HG03108 (cell line): ENCODE measurements around the gene BSND.

ENCODE experiments used
- ATAC-seq: cut with Tn5 transposase; IDR thresholded peaks from one replicate; pipeline ENCODE4 v1.9.1; 2021; ENCODE audit warnings: moderate library complexity; ENCODE audit not compliant: unreplicated experiment

Gene BSND

DNA sequence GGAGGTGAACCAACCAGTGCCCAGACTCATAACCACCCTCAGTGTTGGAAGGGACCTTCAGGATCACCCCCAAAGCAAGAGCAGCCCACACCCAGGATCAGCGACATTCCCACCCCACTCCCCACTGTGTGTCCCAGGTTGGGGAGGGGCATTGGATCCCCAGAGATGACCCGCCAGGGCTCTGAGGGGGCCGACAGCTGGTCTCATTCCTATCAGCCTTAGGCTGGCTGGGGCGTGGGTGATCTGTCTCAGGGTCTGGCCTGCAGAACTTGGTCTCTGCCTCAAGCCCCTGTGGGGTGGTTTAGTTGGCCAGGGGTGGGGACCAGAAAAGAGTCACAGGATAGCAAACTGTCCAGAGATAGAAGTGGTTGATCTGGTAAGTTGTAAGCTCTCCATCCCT is 7.8 kb upstream of the BSND start:
- ATAC-seq, result no peak

DNA sequence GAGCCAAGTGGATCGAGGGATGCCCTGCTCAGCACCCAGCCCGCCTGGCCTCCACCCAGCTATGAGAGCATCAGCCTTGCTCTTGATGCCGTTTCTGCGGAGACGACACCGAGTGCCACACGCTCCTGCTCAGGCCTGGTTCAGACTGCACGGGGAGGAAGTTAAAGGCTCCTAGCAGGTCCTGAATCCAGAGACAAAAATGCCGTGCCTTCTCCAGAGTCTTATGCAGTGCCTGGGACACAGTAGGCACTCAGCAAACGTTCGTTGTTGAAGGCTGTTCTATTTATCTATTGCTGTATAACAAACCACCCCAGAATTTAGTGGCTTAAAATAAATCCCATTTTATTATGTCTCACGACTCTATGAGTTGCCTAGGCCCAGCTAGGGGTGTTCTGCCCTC is 6.8 kb upstream of the BSND start:
- no peak for ATAC-seq

DNA sequence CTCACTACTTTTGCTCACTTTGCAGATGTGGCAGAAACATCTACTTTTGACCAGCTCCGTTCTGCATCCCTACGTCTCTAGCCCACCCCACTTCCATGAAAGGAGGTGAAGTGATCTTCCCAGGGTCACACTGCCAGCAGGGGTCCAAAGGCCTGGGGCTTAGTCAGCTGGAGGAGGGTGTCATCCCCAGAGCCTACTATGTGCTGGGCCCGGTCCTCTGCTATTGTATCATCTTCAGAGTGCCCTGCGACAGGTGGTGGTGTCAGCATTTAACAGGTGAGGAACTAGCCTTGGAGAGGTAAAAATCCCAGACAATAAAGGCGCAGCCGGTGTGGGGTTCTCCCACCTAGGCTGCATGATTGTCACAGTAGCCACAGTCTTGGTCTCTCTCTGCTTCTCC is 5.6 kb upstream of the BSND start:
- no peak for ATAC-seq

DNA sequence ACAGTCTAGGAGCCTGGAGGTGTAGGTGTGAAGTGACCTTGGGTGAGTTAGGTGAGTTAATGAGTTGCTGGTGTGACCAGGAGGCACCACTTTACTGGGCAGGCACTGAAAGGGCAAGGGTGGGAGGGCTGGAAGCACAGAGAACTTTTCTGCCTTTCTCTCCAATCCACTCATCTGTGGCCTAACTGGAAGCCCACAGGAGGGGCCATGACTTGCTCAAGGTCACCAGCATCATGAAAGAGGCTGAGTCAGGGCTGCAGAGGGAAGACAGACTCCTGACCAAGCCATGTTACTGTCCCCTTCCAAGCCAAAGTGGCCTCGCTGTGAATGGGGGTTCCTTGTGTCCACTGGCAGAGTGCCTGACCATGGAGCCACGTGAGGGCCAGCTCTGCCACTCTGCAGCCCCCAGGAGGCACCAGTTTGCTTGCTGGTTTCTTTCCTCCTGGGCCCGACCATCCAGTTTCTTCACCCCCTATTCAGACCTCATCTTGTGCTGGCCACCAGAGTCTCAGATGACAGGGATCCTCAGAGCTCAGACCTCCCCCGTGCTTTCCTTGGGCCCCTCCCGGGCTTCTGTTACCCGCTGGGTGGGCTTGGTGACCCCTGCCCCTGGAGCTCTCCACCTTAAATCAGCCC is 4.3 kb upstream of the BSND start:
- ATAC-seq, result no peak

DNA sequence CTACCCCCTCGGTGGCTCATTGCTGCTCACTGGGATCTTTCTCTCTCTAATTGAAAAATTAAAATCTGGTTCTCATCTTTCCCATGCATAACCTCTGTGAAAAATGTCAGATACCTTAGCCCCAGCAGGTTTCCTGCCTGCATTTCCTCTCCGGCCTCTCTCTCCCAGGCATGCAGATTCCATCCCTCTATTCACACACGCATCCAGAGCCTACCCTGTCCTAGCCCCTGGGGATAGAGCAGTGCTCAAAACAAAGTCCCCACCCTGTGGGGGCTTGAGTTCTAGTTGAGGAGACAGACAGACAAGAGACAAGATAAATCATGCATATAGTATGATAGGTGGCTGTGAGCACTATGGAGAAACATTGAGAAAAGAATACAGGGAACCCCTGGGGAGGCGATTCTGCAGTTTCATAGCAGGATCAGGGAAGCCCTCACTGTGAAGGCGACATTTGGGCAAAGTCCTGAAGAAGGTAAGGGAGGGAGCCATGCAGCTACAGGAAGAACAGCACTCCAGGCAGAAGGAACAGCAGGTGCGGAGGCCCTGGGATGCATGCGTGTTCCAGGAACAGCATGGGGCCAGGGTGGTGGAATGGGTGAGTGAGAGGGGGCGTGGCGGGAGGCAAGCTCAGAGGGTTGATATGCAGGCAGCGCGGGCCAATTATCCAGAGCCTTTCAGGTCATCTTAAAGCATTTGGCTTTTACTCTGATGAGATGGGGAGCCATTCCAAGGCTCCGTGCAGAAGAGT is 3.5 kb upstream of the BSND start:
- no peak for ATAC-seq

DNA sequence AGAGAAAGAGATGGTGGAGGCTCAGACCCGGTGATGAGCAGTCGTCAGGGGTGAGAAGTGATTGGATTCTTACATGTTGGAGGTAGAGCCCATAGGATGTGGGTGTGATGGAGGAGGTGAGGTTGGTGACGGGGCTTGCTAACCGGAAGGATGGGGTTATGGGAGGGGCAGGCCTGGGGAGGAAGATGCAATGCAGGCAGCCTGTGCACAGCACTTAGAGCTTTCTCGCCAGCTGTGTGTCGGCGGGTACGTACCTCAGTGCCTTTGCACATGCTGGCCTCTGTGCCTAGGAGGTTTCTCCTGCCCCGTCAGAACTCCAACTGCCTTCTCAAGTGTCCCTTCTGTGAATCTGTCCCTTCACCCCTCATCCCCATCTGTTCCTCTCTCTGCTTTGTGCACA is 2.9 kb upstream of the BSND start:
- no peak for ATAC-seq

DNA sequence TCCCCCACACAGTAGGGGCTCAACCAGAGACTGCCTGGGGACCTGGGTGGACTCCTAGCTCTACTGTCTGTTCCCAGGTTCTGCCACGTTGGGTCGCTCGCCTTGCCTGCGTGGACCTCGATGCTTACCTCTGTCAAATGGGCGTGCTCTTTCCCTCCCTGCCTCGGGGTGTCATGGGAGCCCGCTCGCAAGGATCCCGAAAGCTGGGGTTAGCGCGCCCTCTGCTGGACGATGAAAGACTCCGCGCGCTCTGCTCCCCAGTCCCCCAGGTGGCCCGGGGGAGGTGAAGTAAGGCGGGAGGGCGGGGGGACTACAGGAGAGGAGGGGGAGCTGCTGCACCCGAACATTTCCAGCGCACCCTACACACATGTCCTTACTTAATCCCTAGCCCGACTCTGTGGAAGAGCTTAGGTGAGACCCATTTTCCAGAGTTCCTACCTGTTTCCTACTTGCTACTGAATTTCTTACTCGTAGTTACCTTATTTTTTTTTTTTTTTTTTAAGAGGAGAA is 2.3 kb upstream of the BSND start:
- no peak for ATAC-seq

DNA sequence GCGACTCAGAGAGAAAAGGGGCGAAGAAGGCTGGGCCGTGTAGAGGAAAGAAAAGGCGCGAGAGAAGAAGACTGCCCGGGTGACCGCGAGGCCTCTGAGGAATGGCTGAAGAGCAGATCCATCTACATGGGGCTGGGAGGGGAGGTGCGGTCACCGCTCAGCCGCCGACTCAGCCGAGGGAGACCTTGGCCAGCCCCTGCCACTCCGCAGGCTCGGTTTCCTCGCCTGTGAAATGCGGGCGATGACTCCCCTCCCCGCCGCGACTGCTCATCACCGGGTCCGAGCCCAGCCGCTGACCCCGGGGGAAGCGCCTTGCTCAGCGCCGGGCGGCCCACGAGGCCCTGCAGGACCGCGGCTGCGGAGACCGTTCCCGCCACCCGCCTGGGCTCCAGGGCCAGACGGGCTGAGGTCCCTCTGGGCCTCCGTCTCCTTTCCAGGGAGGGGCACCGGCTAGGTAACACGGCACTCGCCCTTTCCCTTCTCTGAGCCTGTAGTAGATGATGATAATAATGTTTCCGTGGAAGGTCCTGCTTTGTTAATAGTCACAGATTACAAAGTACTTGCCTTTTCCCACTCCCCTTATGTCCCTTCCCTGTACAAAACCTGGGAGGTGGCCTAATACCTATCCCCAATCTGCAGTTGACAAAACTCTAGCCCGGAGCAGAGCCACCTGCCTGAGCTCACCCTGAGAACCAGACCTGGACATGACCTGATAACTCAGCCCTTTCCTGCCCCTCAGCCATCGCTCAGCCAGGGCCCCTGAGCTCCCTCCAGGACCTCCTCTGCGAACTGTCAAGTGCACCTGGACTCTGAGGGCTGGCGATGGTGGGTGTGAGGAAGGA is 1.6 kb upstream of the BSND start:
- ATAC-seq, result no peak

DNA sequence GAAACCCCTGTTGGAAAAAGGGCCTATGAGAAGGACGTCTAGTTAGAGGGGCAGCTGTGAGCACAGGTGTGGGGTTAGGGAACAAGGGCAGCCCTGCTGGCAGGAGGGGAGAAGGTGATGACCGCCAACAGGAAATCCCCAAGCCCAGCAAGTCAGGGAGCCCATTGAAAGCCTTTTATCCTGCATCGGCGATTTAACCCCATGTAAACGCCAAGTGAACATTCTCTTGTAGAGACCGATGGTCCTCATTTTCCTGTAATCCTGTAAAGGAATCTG is 1.1 kb upstream of the BSND start:
- ATAC-seq, result no peak

DNA sequence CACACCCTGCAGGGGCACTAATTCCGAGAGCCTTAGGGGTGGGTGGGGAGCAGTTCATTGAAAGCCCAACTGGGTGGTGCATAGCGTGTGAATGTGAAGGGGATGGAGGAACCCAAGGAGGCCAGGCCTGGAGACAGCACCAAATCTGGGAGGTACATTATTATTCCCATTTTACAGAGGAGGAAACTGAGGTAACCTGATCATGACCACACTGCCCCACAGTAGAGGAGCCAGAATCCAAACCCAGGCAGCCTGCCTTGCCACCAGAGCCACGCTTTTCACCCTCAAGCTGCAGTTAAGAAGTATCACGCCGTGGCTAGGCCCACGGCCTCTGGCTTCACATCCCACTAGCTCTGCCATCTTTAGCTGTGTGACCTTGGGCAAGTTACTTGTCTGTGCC is 633 bp upstream of the BSND start:
- no peak for ATAC-seq

DNA sequence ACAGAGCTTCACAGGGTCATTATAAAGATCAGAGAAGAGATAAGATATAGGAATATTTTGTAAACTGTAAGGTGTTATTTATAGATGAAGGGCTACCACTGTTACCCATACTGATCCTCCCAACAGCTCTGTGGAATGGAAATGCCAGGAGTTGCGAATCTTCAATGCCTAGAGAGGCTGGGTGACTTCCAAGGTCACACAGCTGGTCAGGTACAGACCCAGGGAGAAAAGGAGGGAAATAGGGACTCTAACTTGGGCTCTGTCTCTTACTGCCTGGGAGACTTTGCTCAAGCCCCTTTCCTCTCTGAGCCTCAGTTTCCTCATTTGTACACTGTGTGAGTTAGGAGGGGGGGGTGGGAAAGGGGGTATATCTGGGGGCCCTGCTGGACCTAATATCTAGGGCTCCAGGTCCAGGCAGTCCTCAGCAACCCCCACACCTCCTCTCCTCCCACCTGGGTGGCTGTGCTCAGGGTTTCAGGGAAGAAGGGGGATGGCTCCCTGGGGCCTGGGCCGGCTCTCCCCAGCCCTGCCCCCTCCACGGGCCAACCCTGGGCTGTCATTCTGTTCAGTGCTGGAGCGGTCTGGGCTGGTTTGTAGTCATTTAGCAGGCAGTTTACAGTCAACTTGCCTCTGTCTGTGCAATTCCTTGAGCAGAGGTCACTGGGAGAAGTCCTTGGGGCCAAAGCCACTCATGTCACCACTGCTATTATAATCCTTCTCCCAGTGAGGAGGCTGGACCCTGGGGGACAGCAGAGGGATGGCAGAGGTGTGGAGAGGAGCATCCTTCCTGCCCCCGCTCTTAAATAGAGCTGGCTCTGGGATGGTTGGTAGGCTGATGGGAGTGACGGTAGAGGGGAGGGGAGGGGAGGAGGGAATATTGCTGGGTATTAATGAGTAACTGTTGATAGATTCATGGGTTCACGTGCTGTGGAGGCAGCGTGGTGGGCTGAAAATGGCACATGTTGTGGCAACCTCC is 1.7 kb downstream of the BSND start:
- ATAC-seq, result no peak

DNA sequence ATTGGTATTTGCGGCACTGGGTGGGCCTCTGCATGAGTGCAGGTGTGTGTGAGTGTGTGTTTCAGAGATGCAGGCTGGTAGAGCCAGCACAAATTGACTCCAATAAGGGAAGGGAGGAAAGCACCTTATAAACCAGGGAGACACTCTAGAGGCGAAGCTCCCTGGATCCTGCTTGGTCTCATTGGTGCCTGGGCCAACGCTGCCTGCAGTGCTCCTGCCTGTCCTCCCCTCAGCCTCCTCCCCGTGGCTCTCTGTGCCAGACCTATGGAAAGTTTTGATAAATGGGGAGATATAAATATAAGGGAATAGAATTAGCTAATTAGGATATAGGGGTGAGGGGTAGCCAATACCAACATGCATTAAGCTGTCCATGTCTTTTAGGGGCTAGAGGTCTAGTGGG is 2.6 kb downstream of the BSND start:
- ATAC-seq, result no peak

DNA sequence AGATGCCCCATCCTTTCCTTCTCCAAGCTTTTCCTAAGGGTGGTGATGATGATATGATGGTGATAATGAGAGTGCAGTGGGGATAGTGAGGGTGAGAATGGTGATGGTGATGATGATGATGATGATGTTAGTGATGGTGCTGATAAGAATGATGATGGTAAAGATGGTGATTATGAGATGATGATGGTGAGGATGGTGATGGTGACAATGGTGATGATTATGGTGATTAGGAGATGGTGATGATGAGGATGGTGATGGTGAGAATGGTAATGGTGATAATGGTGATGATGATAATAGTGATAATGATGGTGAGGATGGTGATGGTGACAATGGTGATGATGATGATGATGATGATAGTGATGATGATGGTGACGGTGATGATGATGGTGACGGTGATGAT is 4.0 kb downstream of the BSND start:
- no peak for ATAC-seq

DNA sequence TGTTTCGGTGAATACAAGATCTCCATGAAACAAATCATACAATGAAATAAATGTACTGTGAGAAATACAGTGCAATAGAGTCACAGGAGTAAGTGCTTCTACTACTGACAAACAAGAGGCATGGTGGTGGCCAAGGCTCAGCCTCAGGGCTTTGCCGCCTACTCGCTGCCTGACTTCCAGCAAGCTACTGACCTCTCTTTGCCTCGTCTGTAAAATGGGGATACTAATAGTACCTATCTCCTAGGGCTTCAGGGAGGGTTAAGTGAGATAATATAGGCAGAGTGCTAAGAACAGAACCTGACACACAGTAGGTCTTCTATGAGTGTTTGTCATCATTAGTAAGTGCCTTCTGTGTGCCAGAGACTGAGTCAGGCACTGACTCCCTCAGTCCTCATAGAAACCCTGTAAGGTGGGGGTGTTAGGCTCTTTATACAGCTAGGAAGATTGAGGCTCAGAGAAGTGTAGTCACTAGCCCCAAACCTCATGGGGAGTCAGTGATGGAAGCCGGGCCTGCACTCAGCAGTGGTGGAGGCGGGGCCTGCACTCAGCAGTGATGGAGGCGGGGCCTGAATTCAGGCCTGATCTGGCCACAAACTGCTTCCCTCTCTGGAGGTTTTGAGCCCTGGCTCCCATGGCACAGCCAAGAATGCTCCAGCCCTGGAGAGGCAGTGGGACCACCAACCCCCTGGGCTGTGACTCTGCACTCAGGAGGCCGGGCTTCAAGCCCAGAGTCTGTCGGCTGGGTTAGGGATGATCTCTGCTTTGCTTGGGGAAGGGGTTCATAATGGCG is 6.8 kb downstream of the BSND start:
- no peak for ATAC-seq

DNA sequence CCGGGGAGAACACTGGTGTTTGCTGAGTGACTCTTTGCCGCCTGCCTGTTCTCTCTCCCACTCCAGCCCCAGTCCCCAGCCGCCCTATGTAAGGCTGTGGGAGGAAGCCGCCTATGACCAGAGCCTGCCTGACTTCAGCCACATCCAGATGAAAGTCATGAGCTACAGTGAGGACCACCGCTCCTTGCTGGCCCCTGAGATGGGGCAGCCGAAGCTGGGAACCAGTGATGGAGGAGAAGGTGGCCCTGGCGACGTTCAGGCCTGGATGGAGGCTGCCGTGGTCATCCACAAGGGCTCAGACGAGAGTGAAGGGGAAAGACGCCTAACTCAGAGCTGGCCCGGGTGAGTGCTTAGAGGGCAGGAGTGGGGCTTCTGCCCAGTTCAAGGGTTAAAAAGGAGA is 8.2 kb downstream of the BSND start:
- no peak for ATAC-seq

DNA sequence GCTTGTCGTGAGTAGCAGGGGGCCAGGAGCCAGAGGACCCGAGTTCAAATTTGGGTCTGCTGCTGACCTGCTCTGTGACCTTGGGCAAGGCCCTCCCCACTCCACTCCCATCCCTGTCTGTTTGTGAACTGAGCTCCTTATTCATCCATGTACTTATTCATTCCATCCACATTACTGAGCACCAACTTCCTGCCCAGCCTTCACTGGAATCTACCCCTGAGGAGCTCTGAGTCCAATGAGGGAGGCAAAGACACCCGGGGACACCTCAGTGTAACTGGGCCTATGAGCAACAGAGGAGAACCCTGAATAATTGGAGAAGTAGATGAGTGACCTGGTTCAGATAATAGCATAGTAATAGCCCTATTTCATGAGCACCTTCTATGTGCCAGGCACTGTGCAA is 8.9 kb downstream of the BSND start:
- no peak for ATAC-seq

DNA sequence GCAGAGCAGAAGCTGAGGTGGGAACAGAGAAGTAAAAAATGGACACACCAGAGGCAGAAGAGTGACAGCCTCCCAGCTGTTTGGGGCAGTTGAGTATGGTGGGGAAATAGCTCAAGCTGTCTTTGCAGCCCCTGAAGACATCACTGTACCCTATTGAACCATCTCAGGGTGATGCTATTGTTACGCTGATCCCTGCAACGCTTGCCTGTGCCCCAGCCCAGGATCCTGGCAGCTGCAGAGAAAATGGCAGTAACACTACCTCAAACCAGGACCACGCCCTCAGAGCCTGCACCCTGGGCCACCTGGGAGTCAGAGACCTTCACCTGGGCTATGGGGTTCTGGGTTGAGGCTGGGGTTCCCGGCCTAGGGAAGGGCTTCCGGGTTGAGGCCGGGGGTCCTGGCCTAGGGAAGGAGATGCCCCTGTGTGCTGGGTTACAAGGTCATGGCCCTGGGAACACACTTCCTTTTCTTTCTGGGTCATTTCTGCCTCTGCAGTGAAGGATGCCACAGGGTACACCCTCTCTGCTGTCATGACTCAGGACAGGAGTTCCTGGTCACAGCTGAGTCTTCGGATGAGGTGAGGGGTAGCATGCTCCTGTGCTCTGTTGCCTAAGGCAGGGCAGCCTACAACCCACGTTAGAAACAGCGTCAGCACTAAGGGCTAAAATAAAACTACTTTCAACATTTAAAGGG is 11.6 kb downstream of the BSND start:
- ATAC-seq, result no peak

DNA sequence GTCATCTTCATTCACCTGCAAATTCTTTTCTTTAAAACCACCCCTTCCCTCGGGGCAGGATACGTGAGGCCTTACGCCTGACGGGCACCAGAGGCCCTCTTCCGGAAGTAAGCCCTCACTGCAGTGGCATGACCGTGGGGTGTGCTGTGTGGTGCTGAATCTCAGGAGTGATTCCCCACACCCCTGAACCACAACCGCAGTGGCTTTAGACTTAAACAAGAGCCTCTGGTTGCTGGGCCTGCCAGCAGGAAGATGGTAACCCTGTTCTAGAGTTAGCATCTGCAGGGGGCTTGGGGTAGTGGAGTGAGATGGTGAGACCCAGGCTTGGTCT is 12.1 kb downstream of the BSND start:
- ATAC-seq, result no peak

DNA sequence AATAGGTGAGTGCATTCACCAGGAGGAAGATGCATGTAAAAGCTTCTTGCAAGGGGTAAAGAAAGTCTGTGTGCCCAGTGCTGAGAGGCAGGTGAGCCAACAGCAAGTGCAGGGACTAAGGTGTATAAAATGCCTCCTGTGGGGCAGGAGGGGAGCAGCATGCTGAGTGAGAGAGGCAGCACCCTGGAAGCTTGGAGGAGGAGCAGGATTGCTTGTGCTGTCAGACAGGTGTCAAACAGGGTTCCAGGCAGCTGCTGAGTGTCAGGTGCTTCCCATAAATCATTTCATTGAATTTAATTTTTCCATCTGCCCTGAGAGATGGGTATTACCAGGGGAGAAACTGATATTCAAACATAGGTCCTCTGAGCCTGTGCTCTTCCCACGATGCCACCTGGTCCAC is 13.9 kb downstream of the BSND start:
- ATAC-seq, result no peak

DNA sequence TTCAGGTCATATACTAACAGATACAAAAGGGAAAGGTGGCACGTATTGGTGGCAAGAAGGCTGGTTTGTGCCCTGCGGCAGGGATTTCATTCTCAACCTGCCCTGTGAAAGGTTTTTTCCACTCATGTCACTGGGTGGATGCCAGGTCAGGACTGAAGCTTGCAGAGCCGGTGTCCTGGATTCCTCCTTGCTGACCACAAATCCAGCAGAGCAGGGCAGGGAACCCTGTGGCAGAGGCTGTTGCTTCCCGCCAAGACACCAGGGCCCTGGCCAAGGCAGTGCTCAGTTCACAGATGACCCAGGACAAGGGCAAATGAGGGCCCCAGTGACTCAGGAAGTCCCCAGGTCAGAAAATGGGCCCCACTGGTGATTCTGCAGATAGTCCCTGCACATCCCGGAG is 16.4 kb downstream of the BSND start:
- no peak for ATAC-seq
